ENCODE results near the gene VTA1. TPM values are rescaled to one million over a fixed set of nuclear protein-coding genes. Genes with fewer than 3 reads are reported as not detected.

VTA1 gene
- total RNA-seq, 1 experiment from 2014 or later, result 55.1 TPM

DNA sequence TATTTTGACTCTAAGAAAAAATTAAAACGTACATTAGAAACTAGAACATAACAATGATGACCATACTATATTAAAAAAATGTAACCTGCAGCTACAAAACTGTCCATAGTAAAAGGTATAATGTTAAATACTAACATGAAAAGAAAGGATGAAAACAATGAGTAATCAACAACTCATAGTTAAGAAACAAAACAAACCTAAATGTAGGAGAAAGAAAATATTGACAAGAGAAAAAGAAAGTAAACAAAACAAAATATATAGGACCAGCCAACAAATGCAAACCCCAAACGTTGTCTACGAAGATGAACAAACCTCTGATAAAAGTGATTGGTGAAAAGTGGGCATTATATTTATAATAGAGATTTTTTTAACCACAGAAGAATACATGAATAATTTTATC is 113.7 kb downstream of the VTA1 start:
- Histone ChIP-seq H3K36me3 (ENCODE audit: control insufficient read depth, insufficient read depth, low read length) (no peaks in the 10 kb centered on the region), H3K4me1 (peaks cover 15% of the 10 kb centered on the region), H3K27me3 (replicated peaks; ENCODE audit: control insufficient read depth, insufficient read depth, low read length) (no peaks in the 10 kb centered on the region), H3K9me3 (peaks cover 3% of the 10 kb centered on the region; the same call in 1 of the 2 replicates), H3K4me3 (ENCODE audit: low read depth, low read length) (no peak overlapping the region)
- H3K27me3 Mint-ChIP-seq (ENCODE audit: insufficient read depth, unreplicated experiment), result no peaks in the 10 kb centered on the region
- H3K4me1 Mint-ChIP-seq (ENCODE audit: low read depth, unreplicated experiment), result peaks cover 19% of the 10 kb centered on the region
- CTCF ChIA-PET, result no interaction called here
- intact Hi-C loops (cut with micrococcal nuclease; ENCODE audit: unreplicated experiment), result no loop called here
- POLR2A ChIA-PET, result no interaction called here
- no peak overlapping the region for H3K27ac Mint-ChIP-seq (ENCODE audit: unreplicated experiment)
- TF ChIP-seq, protein P1, sequence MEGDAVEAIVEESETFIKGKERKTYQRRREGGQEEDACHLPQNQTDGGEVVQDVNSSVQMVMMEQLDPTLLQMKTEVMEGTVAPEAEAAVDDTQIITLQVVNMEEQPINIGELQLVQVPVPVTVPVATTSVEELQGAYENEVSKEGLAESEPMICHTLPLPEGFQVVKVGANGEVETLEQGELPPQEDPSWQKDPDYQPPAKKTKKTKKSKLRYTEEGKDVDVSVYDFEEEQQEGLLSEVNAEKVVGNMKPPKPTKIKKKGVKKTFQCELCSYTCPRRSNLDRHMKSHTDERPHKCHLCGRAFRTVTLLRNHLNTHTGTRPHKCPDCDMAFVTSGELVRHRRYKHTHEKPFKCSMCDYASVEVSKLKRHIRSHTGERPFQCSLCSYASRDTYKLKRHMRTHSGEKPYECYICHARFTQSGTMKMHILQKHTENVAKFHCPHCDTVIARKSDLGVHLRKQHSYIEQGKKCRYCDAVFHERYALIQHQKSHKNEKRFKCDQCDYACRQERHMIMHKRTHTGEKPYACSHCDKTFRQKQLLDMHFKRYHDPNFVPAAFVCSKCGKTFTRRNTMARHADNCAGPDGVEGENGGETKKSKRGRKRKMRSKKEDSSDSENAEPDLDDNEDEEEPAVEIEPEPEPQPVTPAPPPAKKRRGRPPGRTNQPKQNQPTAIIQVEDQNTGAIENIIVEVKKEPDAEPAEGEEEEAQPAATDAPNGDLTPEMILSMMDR (IDR thresholded peaks at IDR 0.05; ENCODE audit: insufficient read depth in 1 of 2, low read depth in 1 of 2, low read length in 1 of 2, severe bottlenecking in 1 of 2, unreplicated experiment in 1 of 2), result no peak
- no peak overlapping the region for H3K4me3 Mint-ChIP-seq (ENCODE audit: unreplicated experiment)
- no TSS peak for BruUV-seq (replicated peaks)
- H3K36me3 Mint-ChIP-seq (ENCODE audit: insufficient read depth, unreplicated experiment), result peaks cover 8% of the 10 kb centered on the region
- H3K9me3 Mint-ChIP-seq (ENCODE audit: unreplicated experiment), result no peaks in the 10 kb centered on the region
- DNase-seq, result no peak

DNA sequence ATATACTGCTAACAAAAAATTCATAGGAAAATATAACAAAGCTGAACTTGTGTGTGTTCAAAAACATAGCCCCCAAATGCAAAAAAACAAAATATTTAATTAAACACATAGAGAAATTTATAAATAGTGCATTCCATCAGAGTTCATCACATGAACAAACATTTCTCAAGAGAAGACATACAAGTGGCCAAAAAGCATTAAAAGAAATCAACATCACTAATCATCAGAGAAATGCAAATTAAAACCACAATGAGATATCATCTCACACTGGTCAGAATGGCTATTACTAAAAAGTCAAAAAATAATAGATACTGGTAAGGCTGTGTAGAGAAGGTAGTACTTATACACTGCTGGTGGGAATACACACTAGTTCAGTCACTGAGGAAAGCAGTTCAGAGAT is 115.2 kb downstream of the VTA1 start:
- Mint-ChIP-seq H3K9me3 (ENCODE audit: unreplicated experiment) (no peaks in the 10 kb centered on the region), H3K4me1 (ENCODE audit: low read depth, unreplicated experiment) (peaks cover 16% of the 10 kb centered on the region), H3K27ac (ENCODE audit: unreplicated experiment) (no peak overlapping the region), H3K36me3 (ENCODE audit: insufficient read depth, unreplicated experiment) (peaks cover 8% of the 10 kb centered on the region), H3K27me3 (ENCODE audit: insufficient read depth, unreplicated experiment) (no peaks in the 10 kb centered on the region), H3K4me3 (ENCODE audit: unreplicated experiment) (no peak overlapping the region)
- intact Hi-C loops (cut with micrococcal nuclease; ENCODE audit: unreplicated experiment), result no loop called here
- ChIA-PET CTCF (no interaction called here), POLR2A (no interaction called here)
- TF ChIP-seq, protein P1 (IDR thresholded peaks at IDR 0.05; ENCODE audit: insufficient read depth in 1 of 2, low read depth in 1 of 2, low read length in 1 of 2, severe bottlenecking in 1 of 2, unreplicated experiment in 1 of 2), result no peak
- Histone ChIP-seq H3K36me3 (ENCODE audit: control insufficient read depth, insufficient read depth, low read length) (no peaks in the 10 kb centered on the region), H3K9me3 (peaks cover 3% of the 10 kb centered on the region; the same call in 1 of the 2 replicates), H3K4me3 (ENCODE audit: low read depth, low read length) (no peak overlapping the region), H3K27me3 (replicated peaks; ENCODE audit: control insufficient read depth, insufficient read depth, low read length) (no peaks in the 10 kb centered on the region), H3K4me1 (peaks cover 15% of the 10 kb centered on the region)
- DNase-seq, result no peak
- BruUV-seq (replicated peaks), result no TSS peak

DNA sequence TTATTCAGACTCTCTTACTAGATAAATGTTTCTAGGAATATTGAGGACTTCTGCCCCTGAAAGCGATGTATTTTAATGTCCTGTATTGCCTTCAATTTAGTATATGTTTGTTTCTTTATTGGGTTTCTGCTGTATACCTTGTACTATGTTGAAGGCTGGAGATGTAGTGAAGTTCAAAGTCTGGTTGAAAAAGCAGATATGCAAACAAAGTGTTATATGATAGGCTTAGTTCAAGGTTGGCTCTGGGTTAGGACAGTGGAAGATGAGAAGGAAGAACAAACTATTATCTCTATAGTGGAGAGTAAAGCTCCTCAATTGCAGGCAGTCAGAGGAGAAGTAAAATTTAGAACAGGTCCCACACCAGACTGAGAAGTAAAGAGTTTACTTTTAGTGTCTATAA is 118.4 kb downstream of the VTA1 start:
- TF ChIP-seq, protein P1 (IDR thresholded peaks at IDR 0.05; ENCODE audit: insufficient read depth in 1 of 2, low read depth in 1 of 2, low read length in 1 of 2, severe bottlenecking in 1 of 2, unreplicated experiment in 1 of 2), result no peak
- DNase-seq, result no peak
- H3K36me3 Mint-ChIP-seq (ENCODE audit: insufficient read depth, unreplicated experiment), result no peaks in the 10 kb centered on the region
- H3K4me3 ChIP-seq (ENCODE audit: low read depth, low read length), result no peak overlapping the region
- ChIA-PET POLR2A (no interaction called here), CTCF (no interaction called here)
- intact Hi-C loops (cut with micrococcal nuclease; ENCODE audit: unreplicated experiment), result no loop called here
- no peaks in the 10 kb centered on the region for H3K36me3 ChIP-seq (ENCODE audit: control insufficient read depth, insufficient read depth, low read length)
- BruUV-seq (replicated peaks), result no TSS peak
- H3K9me3 ChIP-seq, result no peaks in the 10 kb centered on the region
- H3K4me1 ChIP-seq, result no peaks in the 10 kb centered on the region
- peaks cover 10% of the 10 kb centered on the region for H3K4me1 Mint-ChIP-seq (ENCODE audit: low read depth, unreplicated experiment)
- no peak overlapping the region for H3K4me3 Mint-ChIP-seq (ENCODE audit: unreplicated experiment)
- H3K9me3 Mint-ChIP-seq (ENCODE audit: unreplicated experiment), result no peaks in the 10 kb centered on the region
- H3K27ac Mint-ChIP-seq (ENCODE audit: unreplicated experiment), result no peak overlapping the region
- H3K27me3 ChIP-seq (replicated peaks; ENCODE audit: control insufficient read depth, insufficient read depth, low read length), result no peaks in the 10 kb centered on the region
- H3K27me3 Mint-ChIP-seq (ENCODE audit: insufficient read depth, unreplicated experiment), result no peaks in the 10 kb centered on the region

Measured in Caco-2 (cell line).